AG04449 (cell line): ENCODE measurements around the gene AKIP1.

Experiments
- CTCF ChIA-PET: fragments of 350-600 bp; formaldehyde crosslinking; extraction: SDS; loops from one replicate; lab custom pipeline; 2021; ENCODE audit warnings: antibody characterized with exemption; lab: Yijun Ruan, JAX
- POLR2A ChIA-PET: fragments of 400-600, 350-600 bp; formaldehyde crosslinking; extraction: SDS; loops from one replicate; lab custom pipeline; 2020; ENCODE audit warnings: antibody characterized with exemption, inconsistent platforms; lab: Yijun Ruan, JAX
- DNase-seq: peaks from one replicate; pipeline ENCODE4 v3.0.0-alpha.2; 2010; ENCODE audit warnings: low read depth, low spot score
- H3K4me3 ChIP-seq: 2 replicates; pipeline ENCODE4 v1.5.1; 2011; ENCODE audit warnings: low read depth, mild to moderate bottlenecking, control low read depth, low read length
- TF ChIP-seq, protein P1 (sequence below): IDR thresholded peaks from one replicate; pipeline ENCODE4 v1.5.1; 2011; ENCODE audit warnings: mild to moderate bottlenecking, moderate library complexity, low read length, control low read depth, inconsistent platforms; ENCODE audit not compliant: insufficient read depth; ENCODE audit errors: missing control alignments

The AKIP1 gene

DNA sequence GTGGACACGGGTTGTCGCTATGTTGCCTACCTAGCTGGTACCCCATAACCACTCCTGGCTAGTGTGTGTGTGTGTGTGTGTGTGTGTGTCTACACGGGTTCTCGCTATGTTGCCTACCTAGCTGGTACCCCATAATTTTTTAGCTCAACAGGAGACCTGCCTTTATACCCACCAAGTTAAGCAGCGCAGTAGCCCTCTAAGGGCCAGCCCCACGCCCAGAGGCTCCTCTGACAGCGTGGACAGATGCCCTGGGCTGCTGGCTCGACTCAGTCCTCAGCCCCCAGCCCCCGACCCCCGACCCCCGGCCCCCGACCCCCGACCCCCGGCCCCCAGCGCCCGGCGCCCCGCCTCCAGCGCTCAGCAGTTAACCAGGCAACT lies 351 bp upstream of the AKIP1 start:
- peak overlapping the region; percentile 85 for H3K4me3 ChIP-seq
- TF ChIP-seq, protein P1, sequence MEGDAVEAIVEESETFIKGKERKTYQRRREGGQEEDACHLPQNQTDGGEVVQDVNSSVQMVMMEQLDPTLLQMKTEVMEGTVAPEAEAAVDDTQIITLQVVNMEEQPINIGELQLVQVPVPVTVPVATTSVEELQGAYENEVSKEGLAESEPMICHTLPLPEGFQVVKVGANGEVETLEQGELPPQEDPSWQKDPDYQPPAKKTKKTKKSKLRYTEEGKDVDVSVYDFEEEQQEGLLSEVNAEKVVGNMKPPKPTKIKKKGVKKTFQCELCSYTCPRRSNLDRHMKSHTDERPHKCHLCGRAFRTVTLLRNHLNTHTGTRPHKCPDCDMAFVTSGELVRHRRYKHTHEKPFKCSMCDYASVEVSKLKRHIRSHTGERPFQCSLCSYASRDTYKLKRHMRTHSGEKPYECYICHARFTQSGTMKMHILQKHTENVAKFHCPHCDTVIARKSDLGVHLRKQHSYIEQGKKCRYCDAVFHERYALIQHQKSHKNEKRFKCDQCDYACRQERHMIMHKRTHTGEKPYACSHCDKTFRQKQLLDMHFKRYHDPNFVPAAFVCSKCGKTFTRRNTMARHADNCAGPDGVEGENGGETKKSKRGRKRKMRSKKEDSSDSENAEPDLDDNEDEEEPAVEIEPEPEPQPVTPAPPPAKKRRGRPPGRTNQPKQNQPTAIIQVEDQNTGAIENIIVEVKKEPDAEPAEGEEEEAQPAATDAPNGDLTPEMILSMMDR = no peak
- ChIA-PET POLR2A (interaction anchor here (1.5 kb wide), 1 partner anchor 39 kb away, joined by 3 read pairs; no protein-coding TSS in a partner anchor), CTCF (interaction anchor here (3.6 kb wide), 1 partner anchor 50 kb away, joined by 19 read pairs; no protein-coding TSS in a partner anchor)
- DNase-seq = no peak

GRCh38 chr11:8913961-8914660 lies 3.1 kb downstream of the AKIP1 start:
- no peak for DNase-seq
- TF ChIP-seq, protein P1 = peak; percentile 79
- no peak overlapping the region; the same call in 1 of the 2 replicates for H3K4me3 ChIP-seq
- ChIA-PET POLR2A (no interaction called here), CTCF (interaction anchor here (0.6 to 5.7 kb wide), 24 partner anchors 9 to 236 kb away, joined by 3 to 83 read pairs (median 6); partner anchors contain the start of genes ASCL3 and TMEM9B)

- no peak overlapping the region for H3K4me3 ChIP-seq
- DNase-seq = no peak
- ChIA-PET POLR2A (no interaction called here), CTCF (interaction anchor here (0.6 to 5.7 kb wide), 30 partner anchors 9 to 1843 kb away, joined by 3 to 83 read pairs (median 5); partner anchors contain the start of genes ASCL3 and TMEM9B)
- TF ChIP-seq, protein P1 = no peak
Observed at GRCh38 chr11:8914661-8915018, 3.7 kb downstream of the AKIP1 start.

DNA sequence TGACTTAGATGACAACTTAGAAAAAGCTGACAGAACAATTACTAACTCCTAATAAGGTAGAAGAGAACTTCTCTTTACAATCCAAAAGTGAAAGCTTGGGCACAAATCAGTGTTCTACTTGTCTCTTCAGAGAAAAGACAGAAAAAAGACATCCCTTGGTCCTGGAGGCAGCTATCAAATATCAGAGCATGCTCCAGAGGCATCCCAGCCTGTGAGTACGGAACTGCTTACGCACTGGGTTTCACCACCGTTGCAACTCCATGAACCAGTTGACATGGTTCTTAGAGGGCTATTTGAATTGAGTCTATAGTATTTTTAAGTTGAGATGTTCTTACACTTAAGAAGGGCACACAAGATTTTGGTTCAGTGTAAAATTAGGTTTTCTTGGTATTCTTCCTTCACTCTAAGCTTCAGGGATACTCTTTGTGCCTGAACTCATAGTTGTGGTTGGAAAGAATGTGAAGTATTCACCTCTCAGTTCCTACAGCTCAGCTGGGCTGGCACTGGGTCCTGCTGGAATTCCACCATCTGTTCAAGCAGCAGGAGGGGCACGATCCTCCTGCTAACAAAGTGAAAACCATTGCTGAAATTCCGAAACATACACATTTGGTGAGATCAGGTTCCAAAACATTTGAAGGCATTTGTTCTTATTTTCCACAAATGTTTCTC lies 6.3 kb downstream of the AKIP1 start:
- H3K4me3 ChIP-seq = peak overlapping the region; percentile 9
- ChIA-PET CTCF (interaction anchor here (2.1 to 5.7 kb wide), 2 partner anchors 43 to 221 kb away, joined by 11 to 83 read pairs; no protein-coding TSS in a partner anchor), POLR2A (interaction anchor here (0.8 kb wide), 1 partner anchor 85 kb away, joined by 3 read pairs; no protein-coding TSS in a partner anchor)
- peak; percentile 84 for DNase-seq
- TF ChIP-seq, protein P1 = no peak

GRCh38 chr11:8922691-8923090 lies 11.7 kb downstream of the AKIP1 start:
- TF ChIP-seq, protein P1 = no peak
- H3K4me3 ChIP-seq = no peak overlapping the region
- CTCF ChIA-PET = interaction anchor here (0.6 to 3.8 kb wide), 4 partner anchors 8 to 595 kb away, joined by 3 to 22 read pairs (median 4); no protein-coding TSS in a partner anchor
- POLR2A ChIA-PET = no interaction called here
- no peak for DNase-seq

DNA sequence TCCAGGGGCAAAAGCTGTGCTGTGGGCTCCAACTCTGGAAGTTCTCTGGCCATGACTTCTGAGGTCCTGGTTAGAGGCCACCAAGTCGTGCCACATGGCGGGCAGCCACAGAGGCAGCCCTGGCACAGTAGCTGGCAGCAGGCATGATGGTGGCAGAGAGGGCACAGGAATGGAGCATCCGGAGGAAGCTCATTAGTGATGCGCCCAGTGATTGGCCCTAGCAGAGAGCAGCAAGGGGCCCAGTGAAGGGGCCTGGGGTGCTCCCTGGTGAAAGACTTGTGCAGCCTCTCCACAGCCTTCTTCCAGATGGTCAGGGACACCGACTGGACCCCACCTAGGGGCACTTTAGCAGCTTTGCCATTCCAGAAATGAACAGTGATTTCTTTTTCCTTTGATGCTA lies 14.7 kb downstream of the AKIP1 start:
- H3K4me3 ChIP-seq = no peak overlapping the region
- DNase-seq = no peak
- TF ChIP-seq, protein P1 = no peak
- POLR2A ChIA-PET = no interaction called here
- CTCF ChIA-PET = interaction anchor here (1.1 kb wide), 2 partner anchors 10 to 13 kb away, joined by 3 to 5 read pairs; no protein-coding TSS in a partner anchor
